ENCODE data around the gene ATP6V1E1. TPM values are rescaled to one million over a fixed set of nuclear protein-coding genes. Genes with fewer than 3 reads are reported as not detected.
A peak's percentile ranks its signal among the peaks of the same experiment; 100 is the strongest.
"Not testable (repeated sequence)": the region's sequence is repeated elsewhere in the genome, so short reads cannot be mapped to it uniquely, and the experiment has no call there.

ATP6V1E1 gene
- total and polyA plus RNA-seq, 5 donors = 162 to 207 (median 191) TPM

DNA sequence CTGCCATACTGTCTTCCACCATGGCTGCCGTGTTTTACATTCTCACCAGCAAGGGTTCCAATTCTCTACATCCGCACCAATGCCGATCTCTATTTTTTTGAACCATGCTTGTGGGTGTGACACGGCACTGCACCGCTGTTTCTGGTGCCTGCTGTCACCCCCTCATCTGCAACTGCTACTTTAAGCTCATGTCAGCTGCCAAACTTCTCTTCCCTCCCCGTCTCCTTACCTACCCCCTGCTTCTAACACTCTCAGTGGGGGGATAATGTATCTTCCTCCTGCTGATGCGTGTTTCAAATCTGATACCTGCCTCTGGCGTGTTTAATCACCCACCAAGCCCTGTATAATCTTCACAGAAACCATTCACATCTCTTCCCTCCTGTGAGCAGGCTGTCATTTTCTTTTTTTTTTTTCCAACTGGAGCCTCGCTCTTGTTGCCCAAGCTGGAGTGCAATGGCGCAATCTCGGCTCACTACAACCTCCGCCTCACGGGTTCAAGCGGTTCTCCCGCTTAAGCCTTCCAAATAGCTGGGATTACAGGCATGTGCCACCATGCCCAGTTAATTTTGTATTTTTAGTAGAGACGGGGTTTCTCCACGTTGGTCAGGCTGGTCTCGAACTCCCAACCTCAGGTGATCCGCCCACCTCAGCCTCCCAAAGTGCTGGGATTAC is 62.4 kb downstream of the ATP6V1E1 start:
- 80% methylated on average over 19 of the region's 19 CpGs for WGBS
- H3K9me3 ChIP-seq (ENCODE audit: control insufficient read depth, low read length); DNase-seq; H3K4me1 ChIP-seq (ENCODE audit: control insufficient read depth, insufficient read depth, low read length); H3K27me3 ChIP-seq (ENCODE audit: control insufficient read depth, insufficient read depth); H3K4me3 ChIP-seq (ENCODE audit: low read length); intact Hi-C loops (cut with DNase I); ATAC-seq: not testable (repeated sequence)
- H3K27ac ChIP-seq (ENCODE audit: low read length) = peak overlapping the region; percentile 20

DNA sequence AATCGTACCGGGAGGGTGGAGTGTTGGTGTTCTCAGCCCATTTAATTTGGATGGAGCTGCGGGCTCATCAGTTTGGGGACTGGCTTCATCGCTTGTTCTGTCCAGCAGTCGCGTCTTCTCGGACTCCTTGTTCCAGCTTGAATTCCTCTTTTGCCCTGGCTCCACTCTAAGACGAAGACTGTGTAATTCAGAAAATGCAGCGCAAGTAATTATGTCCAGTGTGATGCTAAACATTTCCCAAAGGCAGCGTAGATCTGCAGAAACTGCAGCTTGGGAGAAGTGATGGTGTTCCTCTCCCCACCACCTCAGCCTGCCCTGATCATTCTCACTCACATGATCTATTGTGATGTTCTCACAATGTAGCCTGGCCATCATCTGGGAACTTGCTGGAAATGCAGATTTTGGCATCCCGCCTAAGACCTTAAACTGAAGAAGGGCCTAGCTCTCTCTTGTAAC is 64.6 kb downstream of the ATP6V1E1 start:
- Histone ChIP-seq H3K27ac (ENCODE audit: low read length) (peak overlapping the region; percentile 91), H3K27me3 (ENCODE audit: control insufficient read depth, insufficient read depth) (no peaks in the 10 kb centered on the region), H3K4me3 (ENCODE audit: low read length) (no peak overlapping the region), H3K4me1 (ENCODE audit: control insufficient read depth, insufficient read depth, low read length) (peaks cover 8% of the 10 kb centered on the region), H3K9me3 (ENCODE audit: control insufficient read depth, low read length) (no peaks in the 10 kb centered on the region)
- peak; percentile 34 to 36 for ATAC-seq
- WGBS = 51% methylated on average over 11 of the region's 11 CpGs
- DNase-seq = no peak
- intact Hi-C loops (cut with DNase I) = no loop called here

DNA sequence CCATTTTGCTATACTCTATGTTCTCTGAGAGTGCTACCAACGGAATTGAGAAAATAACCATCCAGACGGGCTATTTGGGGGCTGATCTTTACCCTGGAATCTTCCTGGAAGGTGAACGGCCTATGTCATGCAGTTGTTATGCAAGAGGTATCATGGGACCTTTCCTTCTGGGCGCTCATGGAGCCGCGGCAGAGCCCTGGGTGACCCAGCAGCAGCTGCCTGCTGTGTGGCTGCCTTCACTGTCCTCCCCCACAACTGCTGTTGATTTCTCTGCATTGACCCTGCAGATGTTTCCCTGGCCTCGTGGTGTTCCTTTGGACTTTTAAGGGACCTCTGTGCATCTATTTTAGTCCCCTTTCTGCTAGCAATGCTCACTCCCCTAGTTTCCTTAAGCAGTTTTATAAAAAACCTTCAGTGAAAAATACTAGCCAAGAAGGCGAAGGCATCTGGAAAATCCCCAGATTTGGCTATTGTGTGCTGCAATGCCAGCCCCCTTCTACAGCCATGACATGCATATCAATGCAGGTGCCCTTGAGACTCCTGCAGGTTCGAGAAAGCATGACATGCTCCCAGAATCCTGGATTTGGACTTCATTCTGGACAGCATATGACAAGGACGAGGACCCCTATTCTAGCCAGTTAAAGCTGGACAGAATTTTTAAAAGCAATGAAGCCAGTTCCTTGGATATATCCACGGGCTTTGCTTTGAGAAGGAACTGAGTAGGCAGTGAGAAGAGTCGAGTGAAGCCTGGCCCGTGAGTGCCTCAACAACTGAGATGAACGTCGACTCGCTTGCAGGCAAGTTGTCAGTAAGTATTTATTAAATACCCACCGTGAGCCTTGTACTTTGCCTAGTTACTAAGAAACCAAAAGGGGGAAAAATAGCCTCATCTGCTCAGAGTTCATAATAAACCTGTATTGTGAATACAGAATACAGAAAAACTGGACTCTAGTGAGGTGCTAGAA is 65.4 kb downstream of the ATP6V1E1 start, which contains the start of gene SLC25A18:
SLC25A18 (plus strand) TSS at position 593 of the 965 bp plus-strand sequence. CDS start 16,447 bp downstream, outside the sequence.
- peak within 1 kb of the TSS; percentile 91 for H3K27ac ChIP-seq (ENCODE audit: low read length)
- DNase-seq = peak; percentile 59 to 70 (median 69)
- intact Hi-C loops (cut with DNase I) = no loop called here

DNA sequence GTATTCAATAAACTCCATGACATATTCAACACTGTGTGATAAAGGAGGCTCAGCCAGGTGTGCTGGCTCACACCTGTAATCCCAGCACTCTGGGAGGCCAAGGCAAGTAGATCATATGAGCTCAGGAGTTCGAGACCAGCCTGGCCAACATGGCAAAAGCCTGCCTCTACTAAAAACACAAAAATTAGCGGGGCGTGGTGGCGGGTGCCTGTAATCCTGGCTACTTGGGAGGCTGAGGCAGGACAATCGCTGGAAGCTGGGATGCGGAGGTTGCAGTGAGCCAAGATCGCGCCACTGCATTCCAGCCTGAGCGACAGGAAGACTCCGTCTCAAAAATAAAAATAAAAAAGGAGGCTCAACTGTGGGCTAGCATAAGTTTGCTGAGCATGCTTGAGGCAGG is 69.4 kb downstream of the ATP6V1E1 start:
- DNase-seq (no peak), ATAC-seq (no peak)
- H3K27me3 ChIP-seq (ENCODE audit: control insufficient read depth, insufficient read depth) = no peaks in the 10 kb centered on the region
- 91% methylated on average over 10 of the region's 10 CpGs for WGBS
- H3K27ac ChIP-seq (ENCODE audit: low read length) = no peak overlapping the region
- no peaks in the 10 kb centered on the region for H3K9me3 ChIP-seq (ENCODE audit: control insufficient read depth, low read length)
- peaks cover 6% of the 10 kb centered on the region for H3K4me1 ChIP-seq (ENCODE audit: control insufficient read depth, insufficient read depth, low read length)
- no peak overlapping the region for H3K4me3 ChIP-seq (ENCODE audit: low read length)
- intact Hi-C loops (cut with DNase I) = loop anchor here in 1 of 4 donors (10.0 kb wide), 1 partner anchor 66 kb away; the partner anchor contains the start of gene ATP6V1E1

More for the DNA sequence above, 65.4 kb downstream of the ATP6V1E1 start, which contains the start of gene SLC25A18:
- H3K9me3 ChIP-seq (ENCODE audit: control insufficient read depth, low read length) = no peaks in the 10 kb centered on the region
- peaks cover 8% of the 10 kb centered on the region for H3K4me1 ChIP-seq (ENCODE audit: control insufficient read depth, insufficient read depth, low read length)
- no peaks in the 10 kb centered on the region for H3K27me3 ChIP-seq (ENCODE audit: control insufficient read depth, insufficient read depth)
- ATAC-seq = peak; percentile 82
- H3K4me3 ChIP-seq (ENCODE audit: low read length) = no peak within 1 kb of the TSS
- 32% methylated on average over 17 of the region's 17 CpGs for WGBS

DNA sequence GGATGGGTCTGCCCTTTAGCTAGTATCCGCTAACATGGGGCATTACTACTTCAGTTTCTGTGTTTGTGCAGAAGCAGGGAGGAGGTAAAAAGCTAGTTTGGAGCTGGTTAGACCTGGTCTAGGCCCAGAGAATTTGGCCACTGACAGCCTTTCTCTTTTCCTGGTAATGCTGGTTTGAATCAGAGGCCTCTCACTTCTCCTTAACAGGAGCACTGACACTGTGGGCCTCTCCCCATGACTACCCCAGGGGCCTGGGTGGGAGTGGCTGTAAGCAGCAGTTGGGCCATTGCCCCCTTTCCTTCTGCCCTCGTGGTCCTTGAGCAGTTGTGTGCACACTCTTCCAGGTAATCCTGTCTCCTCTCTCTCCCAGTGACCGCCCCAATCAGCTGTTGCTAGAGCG is 73.7 kb downstream of the ATP6V1E1 start:
- ATAC-seq = no peak
- H3K9me3 ChIP-seq (ENCODE audit: control insufficient read depth, low read length) = no peaks in the 10 kb centered on the region
- H3K27me3 ChIP-seq (ENCODE audit: control insufficient read depth, insufficient read depth) = no peaks in the 10 kb centered on the region
- WGBS = 92% methylated on average over 4 of the region's 4 CpGs
- DNase-seq = no peak
- no peaks in the 10 kb centered on the region for H3K4me1 ChIP-seq (ENCODE audit: control insufficient read depth, insufficient read depth, low read length)
- H3K27ac ChIP-seq (ENCODE audit: low read length) = no peak overlapping the region
- intact Hi-C loops (cut with DNase I) = loop anchor here in 1 of 4 donors (10.0 kb wide), 1 partner anchor 70 kb away; the partner anchor contains the start of gene ATP6V1E1
- H3K4me3 ChIP-seq (ENCODE audit: low read length) = no peak overlapping the region

DNA sequence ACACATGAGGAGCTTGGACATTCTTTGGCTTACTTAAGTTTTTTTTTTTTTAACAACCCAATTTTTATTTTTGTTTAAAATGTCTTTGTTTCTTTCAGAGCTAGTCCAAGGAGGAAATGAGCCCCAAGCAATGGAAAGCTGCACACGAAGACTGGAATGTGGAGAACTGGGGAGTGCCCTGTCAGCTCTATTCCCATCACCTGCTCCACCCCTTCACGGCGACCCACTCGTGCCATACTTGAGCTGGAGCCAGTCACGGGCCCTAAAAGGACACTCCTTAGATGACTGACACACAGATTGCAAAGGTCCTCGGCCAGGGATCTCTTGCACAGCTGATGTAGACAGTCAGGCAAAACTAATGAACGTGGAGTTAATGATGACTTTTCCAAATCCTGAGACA is 75.8 kb downstream of the ATP6V1E1 start:
- 48% methylated on average over 7 of the region's 7 CpGs for WGBS
- ATAC-seq (peak; percentile 77 to 79), DNase-seq (peak in 2 of 3 donors; percentile 57 to 68)
- Histone ChIP-seq H3K4me1 (ENCODE audit: control insufficient read depth, insufficient read depth, low read length) (no peaks in the 10 kb centered on the region), H3K9me3 (ENCODE audit: control insufficient read depth, low read length) (no peaks in the 10 kb centered on the region), H3K27me3 (ENCODE audit: control insufficient read depth, insufficient read depth) (no peaks in the 10 kb centered on the region), H3K4me3 (ENCODE audit: low read length) (no peak overlapping the region), H3K27ac (ENCODE audit: low read length) (no peak overlapping the region)
- intact Hi-C loops (cut with DNase I) = loop anchor here in 1 of 4 donors (10.0 kb wide), 1 partner anchor 72 kb away; the partner anchor contains the start of gene ATP6V1E1

DNA sequence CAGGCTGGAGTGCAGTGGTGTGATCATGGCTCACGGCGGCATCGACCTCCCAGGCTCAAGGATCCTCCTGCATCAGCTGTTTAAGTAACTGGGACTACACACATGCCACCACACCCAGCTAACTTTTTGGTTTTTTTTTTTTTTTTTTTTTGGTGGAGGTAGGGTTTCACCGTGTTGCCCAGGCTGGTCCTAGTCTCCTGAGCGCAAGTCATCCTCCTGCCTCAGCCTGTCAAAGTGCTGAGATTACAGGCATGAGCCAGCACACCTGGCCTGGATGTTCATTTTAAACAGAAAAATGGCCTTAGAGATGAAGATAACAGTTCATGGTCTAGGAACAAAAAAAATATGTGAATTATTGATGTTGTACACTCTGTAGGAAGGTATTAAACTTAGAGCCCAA is 78.9 kb downstream of the ATP6V1E1 start:
- intact Hi-C loops (cut with DNase I) = loop anchor here in 1 of 4 donors (10.0 kb wide), 1 partner anchor 75 kb away; the partner anchor contains the start of gene ATP6V1E1
- H3K4me1 ChIP-seq (ENCODE audit: control insufficient read depth, insufficient read depth, low read length) = no peaks in the 10 kb centered on the region

DNA sequence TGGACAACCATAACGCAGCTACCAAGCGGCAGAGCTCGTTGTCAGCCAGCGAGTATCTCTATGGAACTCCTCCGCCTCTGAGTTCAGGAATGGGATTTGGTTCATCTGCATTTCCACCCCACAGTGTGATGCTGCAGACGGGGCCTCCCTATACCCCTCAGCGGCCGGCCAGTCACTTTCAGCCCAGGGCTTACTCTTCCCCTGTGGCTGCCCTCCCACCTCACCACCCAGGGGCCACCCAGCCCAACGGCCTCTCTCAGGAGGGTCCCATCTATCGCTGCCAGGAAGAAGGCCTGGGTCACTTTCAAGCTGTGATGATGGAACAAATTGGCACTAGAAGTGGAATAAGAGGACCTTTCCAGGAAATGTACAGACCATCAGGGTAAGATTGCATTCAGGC is 79.4 kb downstream of the ATP6V1E1 start:
- Histone ChIP-seq H3K27ac (ENCODE audit: low read length) (no peak overlapping the region), H3K4me1 (ENCODE audit: control insufficient read depth, insufficient read depth, low read length) (no peaks in the 10 kb centered on the region), H3K27me3 (ENCODE audit: control insufficient read depth, insufficient read depth) (no peaks in the 10 kb centered on the region), H3K9me3 (ENCODE audit: control insufficient read depth, low read length) (no peaks in the 10 kb centered on the region), H3K4me3 (ENCODE audit: low read length) (no peak overlapping the region)
- intact Hi-C loops (cut with DNase I) = no loop called here
- WGBS = 87% methylated on average over 10 of the region's 10 CpGs
- DNase-seq = no peak
- ATAC-seq = no peak

More for the DNA sequence above, 78.9 kb downstream of the ATP6V1E1 start:
- Histone ChIP-seq H3K9me3 (ENCODE audit: control insufficient read depth, low read length) (no peaks in the 10 kb centered on the region), H3K4me3 (ENCODE audit: low read length) (no peak overlapping the region), H3K27me3 (ENCODE audit: control insufficient read depth, insufficient read depth) (no peaks in the 10 kb centered on the region), H3K27ac (ENCODE audit: low read length) (no peak overlapping the region)
- ATAC-seq (no peak), DNase-seq (no peak)
- 91% methylated on average over 5 of the region's 5 CpGs for WGBS

DNA sequence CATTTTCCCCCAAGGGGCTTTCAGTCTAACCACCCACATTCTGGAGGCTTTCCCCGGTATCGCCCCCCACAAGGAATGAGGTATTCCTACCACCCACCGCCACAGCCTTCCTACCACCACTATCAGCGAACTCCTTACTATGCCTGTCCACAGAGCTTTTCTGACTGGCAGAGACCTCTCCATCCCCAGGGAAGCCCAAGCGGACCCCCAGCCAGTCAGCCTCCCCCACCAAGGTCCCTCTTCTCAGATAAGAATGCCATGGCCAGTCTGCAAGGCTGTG is 79.9 kb downstream of the ATP6V1E1 start:
- ATAC-seq = no peak
- Histone ChIP-seq H3K4me3 (ENCODE audit: low read length) (no peak overlapping the region), H3K27ac (ENCODE audit: low read length) (no peak overlapping the region), H3K9me3 (ENCODE audit: control insufficient read depth, low read length) (no peaks in the 10 kb centered on the region), H3K4me1 (ENCODE audit: control insufficient read depth, insufficient read depth, low read length) (no peaks in the 10 kb centered on the region), H3K27me3 (ENCODE audit: control insufficient read depth, insufficient read depth) (no peaks in the 10 kb centered on the region)
- intact Hi-C loops (cut with DNase I) = no loop called here
- DNase-seq = no peak
- 96% methylated on average over 5 of the region's 5 CpGs for WGBS

DNA sequence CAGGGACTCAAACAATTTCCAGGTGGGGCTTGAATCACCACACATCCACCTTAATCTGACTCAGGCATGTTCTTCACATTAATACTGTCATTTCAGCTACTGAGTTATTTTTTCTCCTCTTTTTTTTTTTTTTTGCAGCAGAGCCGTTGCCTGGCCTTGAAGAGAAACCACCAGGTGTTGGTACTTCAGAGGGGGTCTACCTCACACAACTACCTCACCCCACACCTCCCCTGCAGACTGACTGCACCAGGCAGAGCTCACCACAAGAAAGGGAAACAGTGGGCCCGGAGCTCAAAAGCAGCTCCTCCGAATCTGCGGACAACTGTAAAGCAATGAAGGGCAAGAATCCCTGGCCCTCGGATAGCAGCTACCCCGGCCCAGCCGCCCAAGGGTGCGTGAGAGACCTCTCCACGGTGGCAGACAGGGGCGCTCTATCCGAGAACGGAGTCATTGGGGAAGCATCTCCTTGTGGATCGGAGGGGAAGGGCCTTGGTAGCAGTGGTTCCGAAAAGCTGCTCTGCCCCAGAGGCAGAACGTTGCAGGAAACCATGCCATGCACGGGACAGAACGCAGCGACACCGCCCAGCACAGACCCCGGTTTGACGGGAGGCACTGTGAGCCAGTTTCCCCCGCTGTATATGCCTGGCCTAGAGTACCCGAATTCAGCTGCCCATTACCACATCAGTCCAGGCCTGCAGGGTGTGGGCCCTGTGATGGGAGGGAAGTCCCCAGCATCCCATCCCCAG is 80.4 kb downstream of the ATP6V1E1 start:
- H3K27me3 ChIP-seq (ENCODE audit: control insufficient read depth, insufficient read depth) = no peaks in the 10 kb centered on the region
- H3K27ac ChIP-seq (ENCODE audit: low read length) = no peak overlapping the region
- no peak for DNase-seq
- WGBS = 94% methylated on average over 23 of the region's 23 CpGs
- ATAC-seq = no peak
- no peak overlapping the region for H3K4me3 ChIP-seq (ENCODE audit: low read length)
- no peaks in the 10 kb centered on the region for H3K4me1 ChIP-seq (ENCODE audit: control insufficient read depth, insufficient read depth, low read length)
- no peaks in the 10 kb centered on the region for H3K9me3 ChIP-seq (ENCODE audit: control insufficient read depth, low read length)
- intact Hi-C loops (cut with DNase I) = no loop called here
